Coronary artery (tissue), 2 donors: ENCODE data around the gene ZNF764.
A peak's percentile ranks its signal among the peaks of the same experiment; 100 is the strongest.

Source experiments
- DNase-seq: peaks from one replicate; pipeline ENCODE4 v3.0.0-alpha.2; 2017; ENCODE audit warnings: low spot score
- H3K27ac ChIP-seq, 2 donors: fragments of 200-600 bp; sonication (generic); one replicate each; pipeline ENCODE4 v1.5.1; 2016 to 2019
- H3K4me3 ChIP-seq: fragments of 200-600 bp; sonication (generic); 2 replicates; pipeline ENCODE4 v1.5.1; 2016; ENCODE audit warnings: mild to moderate bottlenecking, moderate library complexity
- TF ChIP-seq, protein P1 (sequence below): fragments of 200-600 bp; sonication (generic); IDR thresholded peaks from one replicate; pipeline ENCODE4 v1.5.1; 2019; ENCODE audit warnings: antibody characterized with exemption

Gene ZNF764

DNA sequence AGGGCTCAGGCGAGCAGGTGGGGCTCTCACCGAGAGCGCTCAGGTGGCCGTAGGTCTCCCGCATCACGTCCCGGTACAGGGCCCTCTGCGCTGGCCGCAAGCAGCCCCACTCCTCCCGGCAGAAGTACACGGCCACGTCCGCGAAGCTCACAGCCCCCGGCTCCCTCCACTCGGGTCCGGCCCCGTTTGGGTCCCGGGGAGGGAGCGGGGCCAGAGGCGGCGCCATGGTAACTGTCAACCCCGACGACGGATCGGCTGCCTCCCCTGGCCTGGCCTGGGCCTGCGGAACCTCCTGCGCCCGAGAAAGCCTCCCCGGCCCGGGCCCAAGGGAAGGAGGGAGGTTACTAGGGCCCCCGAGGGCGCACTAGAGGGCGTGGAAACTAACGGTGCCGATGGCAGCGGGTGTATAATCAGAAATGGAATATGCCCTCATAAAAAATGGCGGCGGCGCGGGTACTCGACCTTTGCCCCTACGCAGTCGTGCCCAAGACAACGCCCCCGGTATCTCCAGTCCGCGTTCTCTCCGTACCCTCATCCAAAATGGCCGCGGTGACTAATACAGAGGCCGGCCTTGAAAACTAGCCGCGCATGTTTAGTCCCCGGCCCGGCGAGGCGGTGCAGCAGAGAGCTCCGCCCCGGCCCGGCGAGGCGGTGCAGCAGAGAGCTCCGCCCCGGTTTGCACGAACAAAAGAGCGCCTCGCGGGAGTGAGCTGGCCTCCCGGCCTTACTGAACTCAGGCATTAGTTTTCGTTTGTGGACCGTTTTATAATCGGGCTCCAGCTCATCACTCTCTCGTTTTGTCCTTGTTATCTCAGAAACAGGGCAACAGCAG is at the start of gene ZNF764:
Gene ZNF764 (minus strand): TSS at position 418 of the 832 bp plus-strand sequence. CDS start 192 bp downstream, at position 226.
- Histone ChIP-seq H3K4me3 (peak within 1 kb of the TSS; percentile 96), H3K27ac (peak within 1 kb of the TSS; percentile 87 to 94)
- peak; percentile 99 for DNase-seq
- TF ChIP-seq, protein P1, sequence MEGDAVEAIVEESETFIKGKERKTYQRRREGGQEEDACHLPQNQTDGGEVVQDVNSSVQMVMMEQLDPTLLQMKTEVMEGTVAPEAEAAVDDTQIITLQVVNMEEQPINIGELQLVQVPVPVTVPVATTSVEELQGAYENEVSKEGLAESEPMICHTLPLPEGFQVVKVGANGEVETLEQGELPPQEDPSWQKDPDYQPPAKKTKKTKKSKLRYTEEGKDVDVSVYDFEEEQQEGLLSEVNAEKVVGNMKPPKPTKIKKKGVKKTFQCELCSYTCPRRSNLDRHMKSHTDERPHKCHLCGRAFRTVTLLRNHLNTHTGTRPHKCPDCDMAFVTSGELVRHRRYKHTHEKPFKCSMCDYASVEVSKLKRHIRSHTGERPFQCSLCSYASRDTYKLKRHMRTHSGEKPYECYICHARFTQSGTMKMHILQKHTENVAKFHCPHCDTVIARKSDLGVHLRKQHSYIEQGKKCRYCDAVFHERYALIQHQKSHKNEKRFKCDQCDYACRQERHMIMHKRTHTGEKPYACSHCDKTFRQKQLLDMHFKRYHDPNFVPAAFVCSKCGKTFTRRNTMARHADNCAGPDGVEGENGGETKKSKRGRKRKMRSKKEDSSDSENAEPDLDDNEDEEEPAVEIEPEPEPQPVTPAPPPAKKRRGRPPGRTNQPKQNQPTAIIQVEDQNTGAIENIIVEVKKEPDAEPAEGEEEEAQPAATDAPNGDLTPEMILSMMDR, result no peak

DNA sequence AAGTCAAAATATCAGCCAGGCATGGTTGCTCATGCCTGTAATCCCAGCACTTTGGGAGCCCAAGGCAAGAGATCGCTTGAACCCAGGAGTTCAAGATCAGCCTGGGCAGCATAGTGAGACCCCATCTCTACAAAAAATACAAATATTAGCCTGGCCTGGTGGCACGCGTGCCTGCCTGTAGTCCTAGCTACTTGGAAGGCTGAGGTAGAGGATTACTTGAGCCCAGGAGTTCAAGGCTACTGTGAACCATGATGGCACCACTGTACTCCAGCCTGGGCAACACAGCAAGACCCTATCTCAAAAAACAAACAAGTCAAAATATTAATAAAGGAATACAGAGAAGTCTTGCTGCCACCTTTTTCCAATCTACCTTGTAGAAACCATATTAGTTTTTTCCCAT is 47.8 kb upstream of the ZNF764 start:
- TF ChIP-seq, protein P1, result no peak
- DNase-seq, result no peak
- no peak overlapping the region for H3K27ac ChIP-seq
- no peak overlapping the region for H3K4me3 ChIP-seq

DNA sequence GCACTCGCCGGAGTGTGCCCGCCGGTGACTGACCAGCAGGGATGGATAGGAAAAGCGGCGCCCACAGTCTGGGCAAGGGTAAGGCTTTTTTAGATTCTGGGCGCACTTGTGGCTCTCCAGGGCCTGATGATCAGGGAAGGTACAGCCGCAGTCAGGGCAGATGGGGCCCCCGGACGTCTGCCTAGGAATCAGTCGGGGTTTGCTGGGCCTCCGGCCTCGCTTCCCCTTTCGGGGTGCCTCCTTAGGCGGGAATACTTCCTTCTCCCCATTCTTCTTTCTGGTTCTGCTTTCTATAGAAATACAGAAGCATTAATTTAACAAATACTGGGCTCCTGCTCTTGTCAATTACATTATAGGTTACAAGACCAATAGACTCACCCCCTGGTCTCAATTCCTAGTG is 47.0 kb upstream of the ZNF764 start:
- H3K27ac ChIP-seq, result no peak overlapping the region
- DNase-seq, result no peak
- TF ChIP-seq, protein P1, result no peak
- no peak overlapping the region for H3K4me3 ChIP-seq

DNA sequence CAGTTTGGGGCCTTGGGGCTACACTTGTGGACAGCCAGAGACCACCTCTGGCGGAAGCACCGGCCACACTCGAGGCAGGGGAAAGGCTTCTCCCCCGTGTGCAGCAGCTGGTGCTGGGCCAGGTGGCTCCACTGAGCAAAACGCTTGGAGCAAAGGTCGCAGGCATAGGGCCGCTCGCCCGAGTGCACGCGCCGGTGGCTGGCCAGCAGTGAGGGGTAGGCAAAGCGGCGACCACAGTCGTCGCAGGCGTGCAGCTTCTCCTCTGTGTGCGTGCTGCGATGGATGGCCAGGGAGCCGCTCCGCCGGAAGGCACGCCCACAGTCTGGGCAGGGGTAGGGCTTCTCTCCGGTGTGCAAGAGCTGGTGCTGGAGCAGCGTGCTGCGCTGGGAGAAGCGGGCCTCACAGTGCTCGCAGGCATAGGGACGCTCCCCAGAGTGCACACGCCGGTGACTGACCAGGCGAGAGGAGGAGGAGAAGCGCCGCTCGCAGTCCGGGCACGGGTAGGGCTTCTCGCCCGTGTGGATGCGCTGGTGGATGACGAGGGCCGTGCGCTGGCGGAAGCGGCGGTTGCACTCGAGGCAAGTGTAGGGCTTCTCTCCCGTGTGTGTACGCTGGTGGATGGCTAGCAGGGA is 46.3 kb upstream of the ZNF764 start:
- no peak overlapping the region for H3K27ac ChIP-seq
- no peak overlapping the region for H3K4me3 ChIP-seq
- TF ChIP-seq, protein P1, result no peak
- DNase-seq, result no peak

DNA sequence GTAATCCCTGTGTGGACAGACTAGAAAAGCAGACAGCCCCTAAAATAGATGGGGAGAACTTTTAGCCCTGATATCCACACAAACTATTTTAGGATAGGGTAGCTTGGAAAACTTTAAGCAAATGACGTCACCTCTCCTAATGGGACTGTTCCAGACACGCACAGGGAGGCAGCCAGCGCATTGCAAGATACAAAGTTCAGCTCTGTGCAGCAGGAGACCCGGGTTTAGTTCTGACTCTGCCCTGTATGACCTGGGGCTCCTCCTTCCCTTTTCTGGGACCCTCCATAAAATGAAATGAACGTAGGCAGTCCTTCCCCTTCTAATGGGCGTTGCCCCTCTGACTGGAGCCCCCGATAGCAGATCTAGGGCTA is 45.8 kb upstream of the ZNF764 start:
- DNase-seq, result no peak
- Histone ChIP-seq H3K4me3 (no peak overlapping the region), H3K27ac (no peak overlapping the region)
- TF ChIP-seq, protein P1, result no peak

DNA sequence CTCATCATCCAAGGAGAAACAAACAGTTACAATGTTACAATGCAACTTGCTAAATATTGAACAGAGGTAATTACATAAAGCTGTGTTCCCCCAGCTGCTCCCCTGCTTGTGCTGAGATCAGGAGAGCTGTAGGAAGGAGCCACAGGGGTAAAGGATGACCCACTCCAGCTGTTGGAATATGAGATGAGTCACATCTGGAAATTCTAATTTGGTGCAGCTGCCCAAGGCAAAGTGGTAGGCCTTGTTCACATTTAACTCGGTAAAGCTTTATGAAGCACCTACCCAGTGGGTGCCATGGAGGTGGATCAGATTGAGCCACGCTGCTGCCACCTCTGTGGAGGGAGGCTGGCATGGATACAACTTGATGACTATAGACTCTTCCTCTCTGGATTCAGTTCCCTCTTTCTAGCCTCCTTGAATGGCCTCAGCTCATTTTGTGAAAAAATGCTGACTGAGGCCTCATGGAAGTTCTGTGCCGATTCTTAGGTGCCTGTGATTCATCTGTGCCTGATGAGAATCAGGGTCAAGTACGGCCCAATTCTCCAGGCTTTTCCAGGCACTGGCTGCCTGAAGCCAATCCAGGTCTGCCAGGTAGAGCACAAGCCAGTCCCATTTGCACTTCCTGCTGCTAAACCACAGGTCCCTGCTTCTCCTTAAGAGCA is 44.6 kb upstream of the ZNF764 start:
- Histone ChIP-seq H3K4me3 (no peak overlapping the region), H3K27ac (peak overlapping the region in 1 of 2 donors; percentile 6)
- TF ChIP-seq, protein P1, result no peak
- DNase-seq, result no peak
